HepG2 (cell line): ENCODE data around the gene CASP6. TPM values are rescaled to one million over a fixed set of nuclear protein-coding genes. Genes with fewer than 3 reads are reported as not detected.

Experiments
- ATAC-seq: fragments of 200-7000 bp; cut with Tn5 transposase; 3 replicates; pipeline ENCODE4 v1.9.1; 2020; ENCODE audit warnings: mild to moderate bottlenecking, moderate library complexity
- BruUV-seq: library from RNA; stranded (reverse); fragments of 400-500 nt; replicated peaks from 2 replicates; lab custom pipeline; 2021; lab: Mats Ljungman, UMichigan
- CTCF ChIA-PET: fragments of 300-600 bp; formaldehyde crosslinking; extraction: SDS; loops from one replicate; lab custom pipeline; 2021; ENCODE audit warnings: low total read pairs, inconsistent platforms, low intra/inter-chr PET ratio; lab: Yijun Ruan, JAX
- POLR2A ChIA-PET: fragments of 350-600 bp; sonication (Branson Sonifier 250); formaldehyde crosslinking; loops from one replicate; lab custom pipeline; 2020; ENCODE audit warnings: antibody characterized with exemption, inconsistent platforms; lab: Yijun Ruan, JAX
- DNase-seq: peaks from one replicate; pipeline ENCODE4 v3.0.0-alpha.2; 2015; ENCODE audit warnings: low spot score
- FAIRE-seq: peaks from 3 replicates; lab custom pipeline; 2011; peaks lifted over from hg19 to GRCh38; lab: Jason Lieb, UNC
- H2AFZ ChIP-seq: one replicate; pipeline ENCODE4 v1.6.1; 2011; ENCODE audit warnings: low read length, inconsistent platforms
- H3K27ac ChIP-seq: fragments of 300-600 bp; 3 replicates; pipeline ENCODE4 v1.8.0; 2011; ENCODE audit warnings: mixed run types, mild to moderate bottlenecking, mixed read lengths, low read length, inconsistent platforms; ENCODE audit not compliant: insufficient read depth; ENCODE audit errors: extremely low read length
- H3K27me3 ChIP-seq, 2 experiments: fragments of 200-600 bp in 1 of 2; 2 replicates in 1 of 2; 3 replicates in 1 of 2; pipeline versions ENCODE4 v1.6.0 to v1.8.0; 2011; ENCODE audit warnings: low read length in 2 of 2, mild to moderate bottlenecking in 2 of 2, moderate library complexity in 2 of 2, inconsistent platforms in 1 of 2; ENCODE audit not compliant: insufficient read depth in 2 of 2, control insufficient read depth in 1 of 2
- H3K36me3 ChIP-seq, 2 experiments: fragments of 200-600 bp in 1 of 2; replicated peaks in 1 of 2; 2 replicates in 1 of 2; 3 replicates in 1 of 2; pipeline versions ENCODE4 v1.5.1 to v1.8.0; 2011; ENCODE audit warnings: low read length in 2 of 2, inconsistent platforms in 1 of 2; ENCODE audit not compliant: insufficient read depth in 2 of 2, control insufficient read depth in 1 of 2
- H3K4me1 ChIP-seq: 2 replicates; pipeline ENCODE4 v1.5.1; 2012; ENCODE audit warnings: low read length, inconsistent platforms; ENCODE audit not compliant: insufficient read depth
- H3K4me2 ChIP-seq: 2 replicates; pipeline ENCODE4 v1.6.0; 2011; ENCODE audit warnings: low read depth, low read length, inconsistent platforms
- H3K4me3 ChIP-seq, 3 experiments: fragments of 200-600 bp in 1 of 3; sonication (generic), shearing (Covaris generic) in 1 of 3; replicated peaks in 1 of 3; 2 replicates each; pipeline ENCODE4 v1.5.1; 2011 to 2016; ENCODE audit warnings: low read length in 3 of 3, inconsistent platforms in 2 of 3, low read depth in 2 of 3, mild to moderate bottlenecking in 2 of 3, control low read depth in 1 of 3, mixed read lengths in 1 of 3; ENCODE audit not compliant: insufficient read depth in 1 of 3
- H3K79me2 ChIP-seq: one replicate; pipeline ENCODE4 v1.6.1; 2011; ENCODE audit warnings: low read length, inconsistent platforms; ENCODE audit not compliant: insufficient read depth
- H3K9ac ChIP-seq: 2 replicates; pipeline ENCODE4 v1.6.0; 2011; ENCODE audit warnings: mild to moderate bottlenecking, low read depth, low read length, inconsistent platforms; ENCODE audit not compliant: insufficient read depth
- H3K9me3 ChIP-seq: 2 replicates; pipeline ENCODE4 v1.5.1; 2012; ENCODE audit warnings: mild to moderate bottlenecking, low read length
- H4K20me1 ChIP-seq: 2 replicates; pipeline ENCODE4 v1.6.0; 2011; ENCODE audit warnings: inconsistent platforms, mild to moderate bottlenecking, low read length, moderate library complexity; ENCODE audit not compliant: insufficient read depth
- AHR ChIP-seq: IDR thresholded peaks from 2 replicates; pipeline ENCODE4 v1.6.1; 2018; ENCODE audit warnings: missing genetic modification reagents, missing compliant biosample characterization
- CEBPB ChIP-seq: IDR thresholded peaks from 2 replicates; pipeline ENCODE4 v1.6.1; 2011; ENCODE audit warnings: low read depth, low read length, improper control_type of control experiment, borderline replicate concordance
- ELF4 ChIP-seq: sonication (generic); formaldehyde crosslinking; IDR thresholded peaks from 2 replicates; pipeline ENCODE4 v1.5.0; 2020; ENCODE audit warnings: missing genetic modification reagents, mild to moderate bottlenecking, moderate library complexity, borderline replicate concordance
- ETV5 ChIP-seq: IDR thresholded peaks from 2 replicates; pipeline ENCODE4 v1.6.1; 2018; ENCODE audit warnings: missing biosample characterization, missing genetic modification reagents, inconsistent platforms, borderline replicate concordance
- GLMP ChIP-seq: sonication (generic); formaldehyde crosslinking; IDR thresholded peaks from 2 replicates; pipeline ENCODE4 v1.9.0; 2021; ENCODE audit warnings: missing genetic modification reagents, mild to moderate bottlenecking, borderline replicate concordance
- HOXA7 ChIP-seq: sonication (generic); formaldehyde crosslinking; IDR thresholded peaks from 2 replicates; pipeline ENCODE4 v1.8.1; 2022; ENCODE audit warnings: mild to moderate bottlenecking, missing genetic modification reagents, moderate library complexity
- MAFF ChIP-seq: IDR thresholded peaks from 2 replicates; pipeline ENCODE4 v1.6.1; 2011; ENCODE audit warnings: low read depth, low read length, improper control_type of control experiment
- PHF5A ChIP-seq: IDR thresholded peaks from one replicate; pipeline ENCODE4 v1.6.1; 2018; ENCODE audit warnings: low read depth, missing genetic modification reagents; ENCODE audit not compliant: unreplicated experiment
- PHF8 ChIP-seq: sonication (generic); formaldehyde crosslinking; IDR thresholded peaks from 2 replicates; pipeline ENCODE4 v1.5.0; 2020; ENCODE audit warnings: missing genetic modification reagents
- ZBED4 ChIP-seq: sonication (generic); formaldehyde crosslinking; IDR thresholded peaks from 2 replicates; pipeline ENCODE4 v1.4.0; 2020; ENCODE audit warnings: missing genetic modification reagents, borderline replicate concordance
- ZBTB46 ChIP-seq: sonication (generic); formaldehyde crosslinking; IDR thresholded peaks from 2 replicates; pipeline ENCODE4 v1.4.0; 2020; ENCODE audit warnings: mild to moderate bottlenecking, missing genetic modification reagents, borderline replicate concordance
- ZNF260 ChIP-seq: sonication (generic); formaldehyde crosslinking; IDR thresholded peaks from 2 replicates; pipeline ENCODE4 v1.4.0; 2020; ENCODE audit warnings: missing genetic modification reagents, low read depth, mild to moderate bottlenecking, borderline replicate concordance
- ZNF331 ChIP-seq: sonication (generic); formaldehyde crosslinking; IDR thresholded peaks from 2 replicates; pipeline ENCODE4 v1.4.0; 2020; ENCODE audit warnings: missing genetic modification reagents
- ZNF543 ChIP-seq: sonication (generic); formaldehyde crosslinking; IDR thresholded peaks from 2 replicates; pipeline ENCODE4 v1.4.0; 2020; ENCODE audit warnings: mild to moderate bottlenecking, missing genetic modification reagents
- WGBS: methylation state at CpG from one replicate; pipeline ENCODE4 v1.1.6; 2017; ENCODE audit warnings: low lambda C conversion rate; 5-methylcytosine and 5-hydroxymethylcytosine counted together
- in situ Hi-C: cut with HindIII; loops from 2 replicates; pipeline ENCODE4 v1.10.0; 2017; ENCODE audit warnings: low pct_unique_long_range_greater_than_20kb; ENCODE audit not compliant: extremely low pct_ligation_motif_present
- intact Hi-C: fragments of 100-400 bp; cut with micrococcal nuclease; formaldehyde crosslinking; loops from one replicate; pipeline ENCODE4 v1.10.0; 2022; ENCODE audit not compliant: unreplicated experiment
- polyA plus RNA-seq, 8 experiments: library from polyadenylated mRNA; depleted of rRNA in 3 of 8; stranded (reverse) in 7 of 8; unstranded in 1 of 8; fragments of >200 nt; fragmentation: Illumina TruSeq in 4 of 8; extraction: Trizol in 4 of 8; gene quantifications; 2 replicates each; pipeline versions ENCODE4 v1.2.1 to v1.2.3, GENCODE V29; 2011 to 2016; ENCODE audit warnings: low read depth in 4 of 8, missing spikeins in 1 of 8, mixed read lengths in 1 of 8; ENCODE audit not compliant: insufficient read depth in 1 of 8
- total RNA-seq, 5 experiments: library from RNA; depleted of rRNA; stranded (reverse); fragments of >200 nt; fragmentation: Illumina TruSeq; extraction: Trizol; gene quantifications; 2 replicates each; pipeline ENCODE4 v1.2.3, GENCODE V29; 2016; ENCODE audit warnings: low read depth in 1 of 5
- TF ChIP-seq, protein P1 (sequence below): IDR thresholded peaks from 2 replicates; pipeline ENCODE4 v1.6.1; 2016; ENCODE audit warnings: control low read depth
- TF ChIP-seq, protein P2 (sequence below): sonication (generic); formaldehyde crosslinking; IDR thresholded peaks from 2 replicates; pipeline ENCODE4 v1.4.0; 2020; ENCODE audit warnings: missing genetic modification reagents

CASP6 gene
- total and polyA plus RNA-seq, 2 of the 13 experiments (the other 11 are each of a cell fraction or from before 2014, with no cell fraction given): 19.7 to 34.6 TPM

DNA sequence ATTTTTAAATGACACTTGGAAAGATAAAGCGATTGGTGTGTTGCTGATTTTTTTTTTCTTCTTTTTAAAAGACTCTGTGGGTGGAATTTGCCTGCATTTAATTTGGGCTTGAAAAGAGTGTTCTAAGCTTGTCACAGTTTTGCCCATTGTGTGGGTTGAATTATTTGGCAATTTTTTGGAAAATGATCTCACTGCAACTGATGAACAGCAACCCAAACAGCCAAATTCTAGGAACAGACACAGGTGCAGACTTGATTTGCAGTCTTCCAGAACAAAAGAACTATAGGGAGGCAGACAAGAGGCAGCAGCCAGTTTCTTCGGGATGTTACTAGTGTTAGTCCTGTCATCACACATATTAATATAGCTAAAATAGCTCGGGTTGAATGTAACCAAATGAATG lies 40.5 kb downstream of the CASP6 start:
- in situ Hi-C loops (loop anchor here (5.0 kb wide), 1 partner anchor 55 kb away; no protein-coding TSS in a partner anchor), intact Hi-C loops (no loop called here)
- Histone ChIP-seq H3K4me2 (no peak overlapping the region), H3K9me3 (no peaks in the 10 kb centered on the region), H3K9ac (no peak overlapping the region), H3K4me3 (no peak overlapping the region), H3K79me2 (no peaks in the 10 kb centered on the region), H3K36me3 (peaks cover 0 to 9% of the 10 kb centered on the region in 2 experiments; a peak in 1 of 5 replicates), H3K27ac (no peak overlapping the region), H4K20me1 (no peaks in the 10 kb centered on the region), H3K27me3 (no peaks in the 10 kb centered on the region), H2AFZ (no peak overlapping the region), H3K4me1 (peaks cover 4% of the 10 kb centered on the region)
- TF ChIP-seq MAFF (no peak), AHR (CRISPR knock-in tag) (no peak), CEBPB (no peak), PHF8 (no peak), ELF4 (CRISPR knock-in tag) (no peak), ZNF260 (CRISPR knock-in tag) (no peak), ZNF331 (CRISPR knock-in tag) (no peak), GLMP (CRISPR knock-in tag) (no peak), ZNF543 (CRISPR knock-in tag) (no peak), PHF5A (CRISPR knock-in tag) (no peak), ZBED4 (CRISPR knock-in tag) (no peak), ZBTB46 (CRISPR knock-in tag) (no peak), HOXA7 (CRISPR knock-in tag) (no peak), ETV5 (CRISPR knock-in tag) (no peak)
- TF ChIP-seq, protein P1, sequence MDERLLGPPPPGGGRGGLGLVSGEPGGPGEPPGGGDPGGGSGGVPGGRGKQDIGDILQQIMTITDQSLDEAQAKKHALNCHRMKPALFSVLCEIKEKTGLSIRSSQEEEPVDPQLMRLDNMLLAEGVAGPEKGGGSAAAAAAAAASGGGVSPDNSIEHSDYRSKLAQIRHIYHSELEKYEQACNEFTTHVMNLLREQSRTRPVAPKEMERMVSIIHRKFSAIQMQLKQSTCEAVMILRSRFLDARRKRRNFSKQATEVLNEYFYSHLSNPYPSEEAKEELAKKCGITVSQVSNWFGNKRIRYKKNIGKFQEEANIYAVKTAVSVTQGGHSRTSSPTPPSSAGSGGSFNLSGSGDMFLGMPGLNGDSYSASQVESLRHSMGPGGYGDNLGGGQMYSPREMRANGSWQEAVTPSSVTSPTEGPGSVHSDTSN: no peak
- TF ChIP-seq, protein P2, sequence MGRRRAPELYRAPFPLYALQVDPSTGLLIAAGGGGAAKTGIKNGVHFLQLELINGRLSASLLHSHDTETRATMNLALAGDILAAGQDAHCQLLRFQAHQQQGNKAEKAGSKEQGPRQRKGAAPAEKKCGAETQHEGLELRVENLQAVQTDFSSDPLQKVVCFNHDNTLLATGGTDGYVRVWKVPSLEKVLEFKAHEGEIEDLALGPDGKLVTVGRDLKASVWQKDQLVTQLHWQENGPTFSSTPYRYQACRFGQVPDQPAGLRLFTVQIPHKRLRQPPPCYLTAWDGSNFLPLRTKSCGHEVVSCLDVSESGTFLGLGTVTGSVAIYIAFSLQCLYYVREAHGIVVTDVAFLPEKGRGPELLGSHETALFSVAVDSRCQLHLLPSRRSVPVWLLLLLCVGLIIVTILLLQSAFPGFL (CRISPR knock-in tag): no peak
- ChIA-PET POLR2A (no interaction called here), CTCF (no interaction called here)
- WGBS: 76% methylated on average over 3 of the region's 3 CpGs
- FAIRE-seq (no peak), ATAC-seq (no peak), DNase-seq (no peak)
- no TSS peak for BruUV-seq
